Measurements from ENCODE around the gene ARHGAP12.
"Not testable (repeated sequence)": the region's sequence is repeated elsewhere in the genome, so short reads cannot be mapped to it uniquely, and the experiment has no call there.

Gene ARHGAP12

DNA sequence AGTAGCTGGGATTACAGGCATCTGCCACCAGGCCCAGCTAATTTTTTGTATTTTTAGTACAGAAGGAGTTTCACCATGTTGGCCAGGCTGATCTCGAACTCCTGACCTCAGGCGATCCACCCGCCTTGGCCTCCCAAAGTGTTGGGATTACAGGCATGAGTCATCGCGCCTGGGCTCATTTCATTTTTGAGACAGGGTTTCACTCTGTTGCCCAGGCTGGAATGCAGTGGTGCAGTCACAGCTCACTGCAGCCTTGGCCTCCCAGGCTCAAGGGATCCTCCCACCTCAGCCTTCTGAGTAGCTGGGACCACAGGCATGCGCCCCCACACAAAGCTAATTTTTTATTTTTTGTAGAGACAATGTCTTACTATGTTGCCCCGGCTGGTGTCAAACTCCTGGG lies 159.7 kb downstream of the ARHGAP12 start:
- DNase-seq (ENCODE audit: low read depth, low spot score), result not testable (repeated sequence)

DNA sequence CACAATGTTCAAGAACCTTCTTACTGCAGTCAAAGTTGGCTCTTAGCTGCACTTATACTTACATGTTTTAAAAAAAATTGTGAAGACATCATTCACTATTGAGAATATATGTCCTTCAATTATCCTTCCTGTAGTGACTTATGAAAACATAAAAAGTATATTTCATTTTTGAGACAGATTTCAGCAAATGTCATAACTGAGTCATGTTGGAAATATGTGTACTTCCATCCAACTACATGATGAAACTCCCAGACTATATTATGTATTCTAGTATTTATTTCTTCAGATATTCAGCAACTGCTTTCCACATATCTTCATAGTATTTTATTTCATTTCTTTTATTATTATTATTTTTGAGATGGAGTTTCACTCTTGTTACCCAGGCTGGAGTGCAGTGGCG lies 160.2 kb downstream of the ARHGAP12 start:
- DNase-seq (ENCODE audit: low read depth, low spot score), result no peak

DNA sequence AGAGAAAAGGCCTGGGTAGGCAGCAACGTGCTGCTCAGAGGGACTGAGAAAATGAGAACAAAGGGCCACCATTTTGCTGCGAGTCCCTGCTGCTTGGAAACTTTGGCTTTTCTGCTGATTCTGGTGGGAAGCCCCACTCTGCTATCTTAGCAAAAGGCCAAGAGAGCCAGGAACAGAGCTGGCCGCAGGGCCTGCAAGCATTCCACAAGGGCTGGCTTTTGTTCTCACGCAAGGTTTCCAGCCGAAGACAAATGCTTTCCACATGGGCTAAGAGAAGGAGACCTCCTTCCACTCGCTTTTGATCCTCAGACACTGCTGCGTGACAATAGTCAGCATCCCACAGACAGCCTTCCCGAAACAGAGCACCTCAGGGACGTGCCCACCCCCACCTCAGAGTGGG lies 163.1 kb downstream of the ARHGAP12 start:
- no peak for DNase-seq (ENCODE audit: low read depth, low spot score)

GRCh38 chr10:31762316-31762715 lies 166.3 kb downstream of the ARHGAP12 start:
- no peak for DNase-seq (ENCODE audit: low read depth, low spot score)

- no peak for DNase-seq (ENCODE audit: low read depth, low spot score)
These were observed 167.5 kb downstream of the ARHGAP12 start for GRCh38 chr10:31761156-31761555.

- no peak for DNase-seq (ENCODE audit: low read depth, low spot score)
These were observed 168.0 kb downstream of the ARHGAP12 start for GRCh38 chr10:31760674-31761081.

DNA sequence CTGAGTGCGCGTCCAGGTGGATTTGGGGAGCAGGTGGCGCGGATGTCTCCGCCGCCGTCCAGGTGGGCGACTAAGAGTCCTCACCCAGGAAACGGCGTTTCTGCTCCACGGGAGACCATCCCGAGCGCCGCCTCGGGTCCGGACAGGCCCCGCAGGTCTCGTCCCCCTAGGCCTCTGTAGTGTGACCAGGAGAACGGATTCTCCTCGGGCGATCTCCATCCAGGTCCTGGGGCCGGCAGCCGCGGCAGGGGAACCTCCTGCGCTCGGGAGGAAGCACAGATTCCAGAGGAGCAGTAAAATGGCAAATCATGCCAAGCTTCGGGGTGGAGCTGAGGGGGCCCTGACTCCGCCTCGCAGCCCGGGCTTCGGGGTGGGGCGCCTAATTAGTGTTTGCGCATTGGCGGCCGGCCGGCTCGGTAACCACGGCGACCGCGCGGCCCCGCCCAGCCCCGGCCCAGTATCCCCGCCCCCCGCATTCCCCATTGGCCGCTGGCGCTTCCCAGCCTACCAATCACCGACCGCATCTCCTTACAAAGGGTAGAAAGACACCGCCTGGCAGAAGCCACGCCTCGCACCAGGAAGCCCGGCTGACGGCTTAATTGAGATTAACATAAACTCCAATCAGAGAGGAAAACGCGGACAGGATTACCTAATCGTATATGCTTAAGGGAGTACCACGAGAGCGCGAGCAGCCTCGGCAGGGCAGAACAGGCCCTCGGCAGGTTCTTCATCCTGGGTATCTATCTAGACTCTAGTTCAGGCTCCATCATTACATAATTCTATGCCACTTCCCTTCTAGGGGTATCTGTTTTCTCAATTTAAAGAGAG lies 168.6 kb downstream of the ARHGAP12 start:
- DNase-seq (ENCODE audit: low read depth, low spot score), result peak; percentile 98

DNA sequence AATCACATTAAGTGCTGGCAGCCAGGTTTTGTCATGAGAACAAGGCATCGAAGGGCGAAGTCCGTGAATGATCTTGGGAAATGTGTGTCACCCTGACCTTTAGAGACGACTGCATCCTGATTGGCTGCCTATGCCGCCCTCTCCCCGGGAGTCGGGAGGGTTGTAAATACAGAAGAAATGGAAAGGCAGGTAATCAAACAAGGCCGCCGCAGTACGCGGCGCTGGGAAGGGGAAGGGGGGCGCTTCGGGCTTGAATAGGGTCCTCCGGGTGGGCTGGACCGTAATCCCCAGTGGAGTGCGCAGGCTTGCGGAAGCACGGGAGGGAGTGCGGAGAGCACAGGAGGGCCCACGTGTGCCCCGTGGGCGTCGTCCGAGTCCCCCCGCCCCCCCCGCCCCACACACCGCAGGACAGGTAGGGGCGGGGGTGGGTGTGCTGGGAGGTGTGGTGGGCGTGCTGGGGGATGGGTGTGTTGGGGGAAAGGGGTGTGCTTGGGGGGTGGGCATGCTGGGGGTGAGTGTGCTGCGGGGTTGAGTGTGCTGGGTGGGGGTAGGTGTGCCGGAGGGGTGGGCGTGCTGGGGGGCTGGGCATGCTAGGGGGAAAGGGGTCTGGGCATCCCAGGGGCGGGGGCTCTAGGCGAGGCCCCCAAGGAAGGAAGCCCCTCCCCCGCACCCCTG lies 169.4 kb downstream of the ARHGAP12 start:
- peak; percentile 51 for DNase-seq (ENCODE audit: low read depth, low spot score)

DNA sequence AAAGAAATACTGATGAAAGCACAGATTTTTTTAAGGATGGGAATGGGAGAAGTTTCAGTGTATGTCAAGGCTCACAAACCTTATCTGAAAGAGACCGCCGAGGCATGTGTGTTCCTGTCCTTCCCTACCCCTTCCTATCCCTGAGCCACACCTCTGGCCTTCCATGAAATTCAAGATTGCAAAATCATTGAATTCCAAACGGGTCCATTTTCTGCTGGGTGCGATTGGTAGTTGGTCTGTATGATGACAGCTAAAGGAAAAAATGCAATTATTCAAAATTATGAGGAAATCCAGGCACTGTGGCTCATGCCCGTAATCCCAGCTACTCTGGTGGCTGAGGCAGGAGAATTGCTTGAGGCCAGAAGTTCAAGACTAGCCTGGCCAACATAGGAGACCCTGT lies 170.1 kb downstream of the ARHGAP12 start:
- no peak for DNase-seq (ENCODE audit: low read depth, low spot score)

DNA sequence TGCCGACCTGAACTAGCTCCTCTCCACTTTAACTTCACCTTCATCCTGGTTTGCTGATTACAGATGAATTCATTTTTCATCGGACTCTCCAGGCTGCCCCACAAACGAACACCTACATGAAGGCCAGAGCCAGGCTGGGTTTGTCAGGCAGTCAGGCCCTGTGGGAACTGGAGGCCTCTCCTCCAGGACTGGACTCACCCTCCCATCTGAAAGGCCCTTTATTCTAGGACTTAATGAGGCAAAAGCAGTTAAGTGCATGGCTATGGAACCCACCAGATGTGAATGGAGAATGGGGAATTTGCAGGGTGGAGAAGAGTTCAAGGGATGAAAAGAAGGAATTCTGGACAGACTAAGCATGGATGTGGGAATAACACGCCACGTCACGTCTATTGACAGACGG lies 170.8 kb downstream of the ARHGAP12 start:
- no peak for DNase-seq (ENCODE audit: low read depth, low spot score)

DNA sequence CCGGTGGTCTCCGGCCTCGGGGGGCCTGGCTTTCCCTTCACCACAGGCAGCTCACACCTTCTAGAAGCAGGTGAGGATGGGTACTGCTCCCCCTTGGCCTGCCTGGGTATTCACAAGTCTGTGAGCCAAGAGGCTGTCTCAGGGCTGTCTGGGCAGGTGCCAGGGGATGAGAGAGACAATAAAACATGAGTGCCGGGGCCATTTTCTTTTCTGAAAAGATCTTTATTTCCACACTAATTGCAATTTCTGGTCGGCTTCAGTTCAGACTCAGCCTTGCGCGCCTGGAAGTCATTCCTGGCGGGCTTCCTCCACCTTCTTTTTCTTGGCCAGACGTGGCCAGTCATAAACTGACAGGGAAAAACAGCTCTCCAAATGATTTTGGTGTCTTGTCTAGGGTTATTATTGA lies 171.2 kb downstream of the ARHGAP12 start:
- peak; percentile 50 for DNase-seq (ENCODE audit: low read depth, low spot score)

- DNase-seq (ENCODE audit: low read depth, low spot score), result no peak
These were observed 171.9 kb downstream of the ARHGAP12 start for GRCh38 chr10:31756729-31757110.

- DNase-seq (ENCODE audit: low read depth, low spot score), result no peak
These were observed 172.4 kb downstream of the ARHGAP12 start for GRCh38 chr10:31756101-31756728.

Measured in astrocyte of the hippocampus (primary cell).